Pulmonary artery endothelial cell (primary cell): ENCODE results near the gene ITGAD. TPM values are rescaled to one million over a fixed set of nuclear protein-coding genes. Genes with fewer than 3 reads are reported as not detected.

ENCODE experiments used
- DNase-seq: peaks from one replicate; pipeline ENCODE4 v3.0.0-alpha.2; 2011; ENCODE audit warnings: low read depth, low spot score
- total RNA-seq: library from RNA; depleted of rRNA; stranded (reverse); fragments of >200 nt; gene quantifications from 2 replicates; pipeline ENCODE4 v1.2.3, GENCODE V29; 2014

Gene ITGAD
- total RNA-seq, 1 donor from 2014 or later, result not detected

DNA sequence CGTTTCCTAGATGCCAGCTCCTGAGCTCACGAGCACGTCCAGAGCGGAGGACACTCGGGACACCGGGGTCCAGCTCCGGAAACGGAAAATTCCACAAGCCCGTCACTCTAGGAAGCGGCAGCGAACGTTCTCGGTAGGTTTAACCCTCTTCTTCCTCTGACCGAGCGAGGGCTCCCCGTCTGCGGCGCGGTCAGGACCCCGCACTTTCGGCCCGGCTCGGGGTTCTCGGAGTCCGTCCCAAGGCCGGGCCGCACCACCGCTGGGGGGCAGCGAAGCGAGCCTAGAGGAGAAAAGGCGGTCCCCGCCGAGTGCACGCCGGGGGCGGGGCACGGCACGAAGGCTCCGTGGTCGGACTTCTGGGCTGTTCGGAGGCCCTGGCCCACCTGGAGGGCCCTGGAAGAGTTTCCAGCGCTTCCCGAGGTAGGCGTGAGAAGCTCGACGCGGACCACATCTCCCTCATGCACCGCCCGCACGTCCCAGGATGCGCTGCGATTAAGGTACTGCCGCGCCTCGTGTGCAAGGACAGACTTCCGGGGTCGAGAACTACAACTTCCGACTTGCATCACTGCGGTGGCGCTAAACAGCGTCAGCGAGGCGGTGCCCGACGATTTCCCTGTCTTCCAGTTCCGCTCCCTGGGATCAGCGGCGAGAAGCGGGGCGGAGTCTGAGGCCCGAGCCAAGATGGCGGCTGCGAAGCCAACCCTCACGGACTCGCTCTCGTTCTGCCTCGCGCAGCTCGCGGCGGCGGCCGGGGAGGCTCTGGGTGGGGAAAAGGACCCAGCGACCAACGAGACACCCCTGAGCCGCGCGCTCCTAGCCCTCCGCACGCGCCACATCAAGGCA is 65.9 kb downstream of the ITGAD start, which contains the start of gene ARMC5:
Gene ARMC5, plus strand, starts transcription at position 658 of the 843 bp plus-strand sequence. Its CDS starts 24 bp downstream, at position 682.
- peak; percentile 94 for DNase-seq

DNA sequence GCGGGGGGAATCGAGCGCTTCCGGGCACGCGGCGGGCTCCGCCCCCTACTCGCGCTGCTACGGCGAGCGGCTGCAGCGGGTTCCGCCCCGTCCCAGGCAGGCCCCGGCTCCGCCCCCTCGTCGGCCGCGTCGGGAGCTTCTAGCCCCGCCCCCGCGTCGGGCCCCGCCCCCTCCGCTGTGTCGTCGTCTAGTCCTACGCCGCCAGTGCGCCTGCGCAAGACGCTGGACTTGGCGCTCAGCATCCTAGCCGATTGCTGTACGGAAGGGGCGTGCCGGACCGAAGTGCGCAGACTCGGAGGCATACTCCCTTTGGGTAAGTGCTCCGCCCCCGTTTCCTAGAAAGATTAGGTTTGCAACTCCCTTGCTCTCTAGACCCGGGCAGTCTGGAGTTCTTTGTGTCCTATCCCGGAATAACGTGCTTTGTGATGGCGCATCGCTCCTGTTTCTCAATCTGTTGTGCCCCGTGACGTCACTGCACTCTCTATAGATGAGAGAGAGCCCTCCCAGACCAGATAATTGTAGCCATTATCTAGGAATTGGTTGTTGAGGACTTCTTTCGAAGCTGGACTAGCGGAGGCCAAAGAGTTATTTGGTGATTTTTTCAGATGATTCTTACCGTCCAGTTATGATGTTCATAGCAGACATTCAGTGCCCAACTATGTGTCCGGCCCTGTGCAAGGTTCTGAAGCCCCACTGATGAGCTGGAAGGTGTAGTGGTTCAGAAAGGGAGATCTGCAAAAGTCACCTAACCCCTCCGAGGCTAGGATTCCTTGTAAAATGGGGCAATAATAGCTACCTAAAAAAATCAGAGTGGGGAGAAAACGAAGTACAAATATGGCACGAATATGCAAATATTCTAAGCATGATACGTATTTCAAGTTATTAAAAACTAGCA is 66.8 kb downstream of the ITGAD start:
- DNase-seq, result peak; percentile 94

DNA sequence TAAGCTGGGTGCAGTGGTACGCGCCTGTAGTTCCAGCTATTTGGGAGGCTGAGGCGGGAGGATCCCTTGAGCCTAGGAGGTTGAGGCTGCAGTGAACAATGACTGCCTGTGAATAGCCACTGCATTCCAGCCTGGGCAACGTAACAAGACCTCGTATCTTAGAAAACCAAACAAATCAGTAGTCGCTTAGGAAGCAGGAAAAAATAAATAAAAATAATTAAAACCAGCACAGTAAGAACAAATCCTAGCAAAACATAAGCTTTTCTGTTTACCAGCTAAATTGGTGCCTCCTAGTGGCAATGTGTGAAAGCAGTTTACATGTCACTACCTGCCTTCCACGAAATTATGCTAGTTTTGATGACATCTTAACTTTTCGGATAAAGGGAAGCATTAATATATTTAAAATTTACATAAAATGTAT is 67.5 kb downstream of the ITGAD start:
- no peak for DNase-seq

DNA sequence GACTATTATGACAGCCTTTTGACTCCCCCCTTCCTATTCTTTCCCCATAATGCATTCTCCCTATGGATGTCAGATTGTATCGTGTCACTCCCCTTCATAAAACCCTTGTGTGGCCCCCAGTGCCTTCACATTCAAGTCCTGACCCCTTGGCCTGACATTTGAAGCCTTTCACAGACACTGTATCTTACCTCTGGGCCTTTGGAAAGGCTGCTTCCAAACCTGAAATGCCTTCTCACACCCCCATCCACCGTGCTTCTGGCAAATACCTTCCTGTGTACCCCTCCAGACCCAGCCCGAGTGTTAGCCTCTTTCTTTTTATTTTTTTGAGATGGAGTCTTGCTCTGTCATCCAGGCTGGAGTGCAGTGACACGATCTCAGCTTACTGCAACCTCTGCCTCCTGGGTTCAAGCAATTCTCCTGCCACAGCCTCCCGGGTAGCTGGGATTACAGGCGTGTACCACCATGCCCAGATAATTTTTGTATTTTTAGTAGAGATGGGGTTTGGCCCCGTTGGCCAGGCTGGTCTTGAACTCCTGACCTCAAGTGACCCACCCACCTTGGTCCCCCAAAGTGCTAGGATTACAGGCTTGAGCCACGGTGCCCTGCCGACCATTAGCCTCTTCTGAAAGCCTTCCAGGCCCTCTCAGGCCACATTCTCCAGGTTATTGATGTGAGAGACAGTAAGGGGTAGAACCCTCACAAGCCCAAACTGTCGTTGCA is 68.2 kb downstream of the ITGAD start:
- no peak for DNase-seq

DNA sequence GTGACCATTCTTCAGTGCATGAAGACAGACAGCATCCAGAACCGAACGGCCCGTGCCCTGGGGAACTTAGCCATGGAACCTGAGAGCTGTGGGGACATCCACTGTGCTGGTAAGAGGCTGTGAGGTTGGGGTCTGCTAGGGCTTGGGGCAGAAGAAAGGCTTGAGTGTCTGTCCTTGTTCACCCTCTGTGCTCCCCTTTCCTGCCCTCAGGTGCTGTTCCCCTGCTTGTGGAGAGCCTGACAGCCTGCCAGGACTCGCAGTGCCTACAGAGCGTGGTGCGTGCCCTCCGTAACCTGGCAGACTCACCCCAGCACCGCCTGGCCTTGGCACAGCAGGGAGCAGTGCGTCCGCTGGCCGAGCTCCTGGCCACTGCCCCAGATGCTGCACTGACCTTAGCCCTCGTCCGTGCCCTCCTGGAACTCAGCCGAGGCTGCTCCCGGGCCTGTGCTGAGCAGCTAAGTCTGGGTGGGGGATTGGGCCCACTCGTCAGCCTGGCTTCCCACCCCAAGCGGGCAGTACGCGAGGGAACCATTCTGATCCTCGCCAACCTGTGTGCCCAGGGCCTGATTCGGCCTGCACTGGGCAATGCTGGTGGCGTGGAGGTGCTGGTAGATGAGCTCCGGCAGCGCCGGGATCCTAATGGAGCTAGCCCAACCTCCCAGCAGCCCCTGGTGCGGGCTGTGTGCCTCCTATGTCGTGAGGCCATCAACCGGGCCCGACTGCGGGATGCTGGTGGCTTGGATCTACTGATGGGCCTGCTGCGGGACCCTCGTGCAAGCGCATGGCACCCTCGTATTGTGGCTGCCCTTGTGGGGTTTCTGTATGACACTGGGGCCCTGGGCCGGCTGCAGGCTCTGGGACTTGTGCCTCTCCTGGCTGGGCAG is 69.0 kb downstream of the ITGAD start:
- DNase-seq, result no peak

DNA sequence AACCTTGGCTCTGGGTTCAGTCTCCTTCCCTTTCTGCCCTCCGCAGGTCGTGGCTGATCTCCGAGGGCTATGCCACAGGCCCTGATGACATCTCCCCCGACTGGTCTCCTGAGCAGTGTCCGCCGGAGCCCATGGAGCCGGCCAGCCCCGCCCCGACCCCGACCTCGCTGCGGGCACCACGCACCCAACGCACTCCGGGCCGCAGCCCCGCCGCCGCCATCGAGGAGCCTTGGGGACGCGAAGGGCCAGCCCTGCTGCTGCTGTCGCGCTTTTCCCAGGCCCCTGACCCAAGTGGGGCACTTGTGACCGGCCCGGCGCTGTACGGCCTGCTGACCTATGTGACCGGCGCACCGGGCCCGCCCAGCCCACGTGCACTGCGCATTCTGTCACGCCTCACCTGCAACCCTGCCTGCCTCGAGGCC is 71.2 kb downstream of the ITGAD start:
- no peak for DNase-seq

DNA sequence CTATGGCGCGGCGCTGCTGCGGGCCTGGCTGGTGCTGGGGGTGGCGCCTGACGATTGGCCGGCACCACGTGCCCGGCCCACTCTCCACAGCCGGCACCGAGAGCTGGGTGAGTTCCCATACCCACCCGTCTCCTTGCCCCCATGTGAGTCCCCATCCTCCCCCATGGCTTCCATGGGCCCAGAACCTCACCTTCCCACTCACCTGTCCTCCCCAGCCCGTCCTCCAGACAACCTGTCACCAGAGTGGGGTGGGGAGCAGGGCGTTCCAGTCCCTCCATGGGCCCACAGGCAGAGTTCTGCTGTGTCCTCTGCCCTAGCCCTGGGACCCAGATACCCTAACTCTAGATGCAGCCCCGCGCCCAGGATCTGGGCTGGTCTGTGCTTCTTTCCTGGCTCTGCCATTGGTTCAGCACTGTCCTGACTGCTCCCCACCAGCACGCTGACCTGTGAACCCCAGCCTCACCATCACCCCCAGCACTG is 71.7 kb downstream of the ITGAD start:
- no peak for DNase-seq

DNA sequence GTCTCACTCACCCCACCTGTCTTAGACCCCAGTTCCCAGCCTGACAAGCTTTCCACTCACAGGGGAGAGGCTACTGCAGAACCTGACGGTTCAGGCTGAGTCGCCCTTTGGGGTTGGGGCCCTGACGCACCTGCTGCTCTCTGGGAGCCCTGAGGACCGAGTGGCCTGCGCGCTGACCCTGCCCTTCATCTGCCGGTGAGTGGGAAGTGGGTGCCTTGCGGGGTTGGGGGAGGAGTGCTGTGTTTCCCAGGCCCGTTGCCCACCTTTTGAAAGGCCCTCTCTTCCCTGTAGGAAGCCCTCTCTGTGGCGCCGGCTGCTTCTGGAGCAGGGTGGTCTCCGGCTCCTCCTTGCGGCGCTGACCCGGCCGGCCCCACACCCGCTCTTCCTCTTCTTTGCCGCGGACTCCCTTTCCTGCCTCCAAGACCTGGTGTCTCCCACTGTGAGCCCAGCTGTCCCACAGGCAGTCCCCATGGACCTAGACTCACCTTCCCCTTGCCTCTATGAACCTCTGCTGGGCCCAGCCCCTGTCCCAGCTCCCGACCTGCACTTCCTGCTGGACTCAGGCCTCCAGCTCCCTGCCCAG is 72.7 kb downstream of the ITGAD start:
- DNase-seq, result no peak

DNA sequence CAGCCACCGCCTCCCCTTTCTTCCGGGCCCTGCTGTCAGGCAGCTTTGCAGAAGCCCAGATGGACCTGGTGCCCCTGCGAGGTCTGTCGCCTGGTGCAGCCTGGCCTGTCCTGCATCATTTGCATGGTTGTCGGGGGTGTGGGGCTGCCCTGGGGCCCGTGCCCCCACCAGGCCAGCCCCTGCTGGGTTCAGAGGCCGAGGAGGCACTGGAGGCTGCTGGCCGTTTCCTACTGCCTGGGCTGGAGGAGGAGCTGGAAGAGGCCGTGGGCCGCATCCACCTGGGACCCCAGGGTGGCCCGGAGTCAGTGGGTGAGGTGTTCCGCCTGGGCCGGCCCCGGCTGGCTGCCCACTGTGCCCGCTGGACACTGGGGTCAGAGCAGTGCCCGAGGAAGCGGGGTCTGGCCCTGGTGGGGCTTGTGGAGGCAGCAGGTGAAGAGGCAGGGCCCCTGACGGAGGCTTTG is 73.3 kb downstream of the ITGAD start:
- DNase-seq, result no peak

DNA sequence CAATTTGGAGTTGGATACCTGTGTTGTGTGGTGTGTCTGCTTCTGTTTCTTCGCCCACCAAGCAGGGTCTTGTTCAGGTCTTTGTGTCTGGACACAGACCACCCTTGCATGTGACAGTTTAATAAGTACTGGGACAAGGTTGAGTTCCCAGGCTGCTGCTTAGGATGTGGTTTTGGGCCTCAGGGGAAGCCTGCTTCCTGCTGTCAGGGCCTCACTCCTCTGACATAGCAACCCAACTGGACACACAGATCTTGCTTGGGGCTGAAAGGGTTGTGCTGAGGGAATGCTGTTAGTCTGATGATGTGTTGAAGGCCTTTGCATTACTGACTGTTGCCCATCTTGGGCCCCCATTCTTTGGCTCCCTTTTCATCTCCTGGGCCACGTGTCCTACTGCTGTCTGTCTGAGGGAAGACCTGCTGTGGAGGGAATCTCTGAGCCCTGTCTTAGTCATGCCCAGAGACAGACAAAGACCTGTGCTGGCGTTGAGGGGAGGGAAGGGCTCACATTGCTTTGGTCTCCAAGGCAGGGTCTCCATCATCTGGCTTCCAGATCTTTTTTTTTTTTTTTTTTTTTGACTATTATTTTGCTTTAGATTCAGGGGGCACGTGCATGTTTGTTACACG is 74.1 kb downstream of the ITGAD start:
- DNase-seq, result no peak

DNA sequence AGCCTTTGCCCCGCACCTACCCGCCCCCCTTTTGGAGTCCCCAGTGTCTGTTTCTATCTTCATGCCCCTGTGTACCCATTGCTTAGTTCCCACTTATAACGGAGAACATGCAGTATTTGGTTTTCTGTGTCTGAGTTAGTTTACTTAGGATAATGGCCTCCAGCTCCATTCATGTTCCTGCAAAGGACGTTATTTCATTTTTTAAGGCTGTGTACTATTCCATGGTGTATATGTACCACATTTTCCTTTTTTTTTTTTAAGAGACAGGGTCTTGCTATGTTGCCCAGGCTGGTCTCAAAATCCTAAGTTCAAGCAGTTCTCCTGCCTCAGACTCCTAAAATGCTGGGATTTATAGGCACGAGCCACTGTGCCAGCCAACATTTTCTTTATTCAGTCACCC is 74.7 kb downstream of the ITGAD start:
- no peak for DNase-seq

DNA sequence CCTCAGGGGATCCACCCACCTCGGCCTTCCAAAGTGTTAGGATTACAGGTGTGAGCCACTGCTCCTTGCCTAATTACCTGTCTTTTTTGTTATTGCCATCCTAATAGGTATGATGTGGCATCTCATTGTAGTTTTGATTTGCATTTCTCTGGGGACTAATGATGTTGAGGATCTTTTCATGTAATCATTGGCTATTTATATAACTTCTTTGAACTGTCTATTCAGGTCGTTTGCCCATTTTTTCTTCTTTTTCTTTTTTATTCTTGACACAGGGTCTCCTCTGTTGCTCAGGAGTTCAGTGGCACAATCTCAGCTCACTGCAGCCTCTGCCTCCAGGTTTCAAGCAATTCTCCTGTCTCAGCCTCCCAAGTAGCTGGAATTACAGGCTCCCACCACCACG is 77.5 kb downstream of the ITGAD start:
- no peak for DNase-seq

DNA sequence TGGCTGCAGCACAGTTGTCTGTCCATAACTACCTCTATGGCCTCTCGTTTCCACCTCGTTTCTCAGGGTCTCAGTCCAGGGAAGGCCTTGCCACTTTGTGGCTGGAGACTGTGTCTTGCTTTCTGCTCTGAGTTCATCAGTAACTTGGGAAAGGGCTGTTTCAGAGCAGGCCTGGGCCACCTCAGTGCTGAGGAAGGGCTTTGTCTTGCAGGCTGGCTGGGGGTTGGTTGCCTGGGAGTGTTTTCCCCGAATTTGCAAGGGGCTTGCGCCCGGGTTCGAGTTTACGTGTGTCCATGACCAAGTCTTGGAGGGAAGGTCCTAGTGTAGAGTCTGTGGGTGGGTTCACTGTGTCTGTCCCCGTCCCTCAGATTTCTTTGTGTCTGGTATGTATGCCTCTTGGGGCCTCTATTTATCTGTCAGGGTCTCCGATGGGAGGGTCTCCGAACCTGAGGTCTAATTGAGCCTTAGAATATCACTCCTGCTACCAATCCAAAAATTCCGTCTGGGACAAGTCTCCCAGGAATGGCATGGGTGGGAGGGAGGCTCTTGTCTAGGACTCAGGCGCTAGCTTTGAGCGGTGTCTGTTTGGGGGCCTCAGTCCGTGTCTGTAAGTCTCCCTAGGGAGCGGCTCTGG is 78.2 kb downstream of the ITGAD start:
- DNase-seq, result no peak

DNA sequence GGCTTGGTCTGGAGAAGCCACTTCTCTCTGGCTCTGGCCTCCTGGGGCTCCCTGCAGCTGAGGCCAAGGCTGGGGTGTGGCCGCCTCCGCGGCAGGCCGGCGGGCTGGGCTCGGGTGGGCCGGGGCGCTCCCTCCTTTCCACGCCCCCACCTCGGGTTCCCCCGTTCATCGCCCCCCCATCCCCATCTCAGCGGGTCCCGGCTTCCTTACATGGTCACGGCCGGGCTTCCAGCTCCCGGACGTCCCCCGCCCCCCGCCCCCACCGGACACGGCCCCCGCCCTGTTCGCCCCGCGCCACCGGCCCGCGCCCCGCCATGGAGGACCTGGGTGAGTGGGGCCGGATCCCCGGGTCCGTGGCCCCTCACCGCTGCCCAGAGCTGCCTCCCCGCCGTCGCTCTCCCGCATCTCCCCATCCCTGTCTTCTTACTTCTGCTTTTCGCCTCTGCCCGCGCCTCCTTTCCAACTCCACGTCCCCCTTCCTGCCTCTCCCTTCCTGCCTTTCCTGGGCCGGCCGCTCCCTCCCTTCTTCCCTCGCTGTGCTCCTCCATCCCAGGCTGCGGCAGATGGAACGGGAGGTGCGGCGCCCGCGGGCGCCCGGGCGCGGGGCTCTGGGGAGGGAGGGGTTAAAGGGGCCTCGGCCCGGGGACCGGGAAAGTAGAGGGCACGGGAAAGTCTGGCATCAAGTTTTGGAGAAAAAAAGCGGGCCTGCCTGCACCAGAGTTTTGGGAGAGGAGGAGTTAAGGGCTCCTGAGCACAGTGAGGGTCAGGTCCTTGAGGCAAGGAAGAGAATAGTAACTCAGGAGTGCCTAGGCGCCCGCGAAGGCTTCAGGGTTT is 79.0 kb downstream of the ITGAD start, which contains the start of gene TGFB1I1:
Gene TGFB1I1, plus strand, starts transcription at position 278 of the 834 bp plus-strand sequence. Its CDS starts 37 bp downstream, at position 315.
- DNase-seq, result peak; percentile 45

DNA sequence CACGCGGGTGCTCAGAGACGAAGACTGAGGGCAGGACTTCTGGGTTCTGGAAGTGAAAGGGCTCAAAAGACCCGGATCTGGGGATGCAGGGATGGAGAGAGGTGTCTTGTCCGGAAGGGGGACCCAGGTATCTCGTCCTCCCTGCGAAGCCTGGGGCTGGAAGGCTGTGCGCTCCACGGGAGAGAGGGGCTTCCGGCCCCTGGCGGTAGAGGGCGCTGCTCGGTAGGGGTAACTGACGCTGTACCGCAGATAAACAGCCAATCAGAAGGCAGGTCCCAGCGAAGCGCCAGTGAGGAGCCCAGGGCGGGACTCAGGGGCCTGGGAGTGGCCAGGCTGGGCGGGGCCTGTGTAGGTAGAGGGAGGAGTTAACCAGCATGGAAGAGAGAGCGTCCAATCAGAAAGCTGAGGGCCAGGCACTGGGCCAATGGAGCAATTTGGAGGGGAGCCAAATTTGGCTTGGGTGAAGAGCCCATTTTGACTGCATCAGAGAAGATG is 79.6 kb downstream of the ITGAD start:
- peak; percentile 69 for DNase-seq

DNA sequence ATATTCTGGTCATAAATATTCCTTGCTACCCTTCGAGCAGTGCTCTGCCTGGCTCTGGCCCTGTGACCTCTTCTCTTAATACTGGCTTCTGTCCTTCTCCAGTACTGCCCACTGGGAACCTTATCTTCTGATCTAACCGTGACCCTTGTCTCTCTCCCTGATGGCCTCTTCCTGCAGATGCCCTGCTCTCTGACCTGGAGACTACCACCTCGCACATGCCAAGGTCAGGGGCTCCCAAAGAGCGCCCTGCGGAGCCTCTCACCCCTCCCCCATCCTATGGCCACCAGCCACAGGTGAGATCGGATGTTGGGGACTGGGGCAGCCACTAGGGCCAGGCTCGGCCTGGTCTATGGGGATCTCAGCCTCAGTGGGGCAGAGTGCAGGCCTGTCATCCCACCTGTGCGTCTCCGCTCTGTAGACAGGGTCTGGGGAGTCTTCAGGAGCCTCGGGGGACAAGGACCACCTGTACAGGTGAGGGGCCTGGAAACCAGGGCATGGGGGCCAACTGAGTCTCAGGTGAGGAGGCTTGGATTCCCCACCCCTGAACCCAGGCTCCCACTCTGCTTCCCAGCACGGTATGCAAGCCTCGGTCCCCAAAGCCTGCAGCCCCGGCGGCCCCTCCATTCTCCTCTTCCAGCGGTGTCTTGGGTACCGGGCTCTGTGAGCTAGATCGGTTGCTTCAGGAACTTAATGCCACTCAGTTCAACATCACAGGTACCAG is 80.3 kb downstream of the ITGAD start:
- DNase-seq, result no peak

DNA sequence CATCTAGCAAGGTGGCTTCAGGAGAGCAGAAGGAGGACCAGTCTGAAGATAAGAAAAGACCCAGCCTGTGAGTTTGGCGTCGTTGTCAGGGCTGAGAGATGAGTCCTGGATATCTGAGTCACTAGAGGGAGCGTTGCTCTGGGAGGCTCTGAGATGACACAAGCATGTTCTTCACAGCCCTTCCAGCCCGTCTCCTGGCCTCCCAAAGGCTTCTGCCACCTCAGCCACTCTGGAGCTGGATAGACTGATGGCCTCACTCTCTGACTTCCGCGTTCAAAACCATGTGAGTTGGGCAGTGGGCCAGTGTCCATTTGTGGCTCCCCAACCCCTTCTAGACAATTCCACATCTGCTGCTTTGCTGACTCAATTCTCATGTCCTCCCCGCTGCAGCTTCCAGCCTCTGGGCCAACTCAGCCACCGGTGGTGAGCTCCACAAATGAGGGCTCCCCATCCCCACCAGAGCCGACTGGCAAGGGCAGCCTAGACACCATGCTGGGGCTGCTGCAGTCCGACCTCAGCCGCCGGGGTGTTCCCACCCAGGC is 81.1 kb downstream of the ITGAD start:
- DNase-seq, result no peak
